Endothelial cell of umbilical vein (primary cell): ENCODE data around the gene STAT5A.
"Not testable (repeated sequence)": the region's sequence is repeated elsewhere in the genome, so short reads cannot be mapped to it uniquely, and the experiment has no call there.

Experiments used
- EZH2 ChIP-seq: IDR thresholded peaks from 2 replicates; pipeline ENCODE4 v1.6.1; 2012; ENCODE audit warnings: borderline replicate concordance, low read depth, mild to moderate bottlenecking, moderate library complexity, low read length, inconsistent platforms; ENCODE audit not compliant: severe bottlenecking
- FOS ChIP-seq: IDR thresholded peaks from 2 replicates; pipeline ENCODE4 v1.6.1; 2011; ENCODE audit warnings: mild to moderate bottlenecking, low read length, moderate library complexity, borderline replicate concordance; ENCODE audit not compliant: insufficient read depth
- GATA2 ChIP-seq: IDR thresholded peaks from 2 replicates; pipeline ENCODE4 v1.7.0; 2011; ENCODE audit warnings: low read depth, mild to moderate bottlenecking, moderate library complexity, mixed read lengths, low read length; ENCODE audit not compliant: insufficient read length, insufficient read depth
- TF ChIP-seq, protein P1 (sequence below), 2 donors: IDR thresholded peaks; 1 replicate in 1 of 2; 2 replicates in 1 of 2; pipeline ENCODE4 v1.5.1; 2011; ENCODE audit warnings: low read length in 2 of 2, mild to moderate bottlenecking in 2 of 2, moderate library complexity in 2 of 2, control low read depth in 1 of 2, inconsistent platforms in 1 of 2, low read depth in 1 of 2; ENCODE audit not compliant: insufficient read depth in 1 of 2; ENCODE audit errors: extremely low read depth in 1 of 2

DNA sequence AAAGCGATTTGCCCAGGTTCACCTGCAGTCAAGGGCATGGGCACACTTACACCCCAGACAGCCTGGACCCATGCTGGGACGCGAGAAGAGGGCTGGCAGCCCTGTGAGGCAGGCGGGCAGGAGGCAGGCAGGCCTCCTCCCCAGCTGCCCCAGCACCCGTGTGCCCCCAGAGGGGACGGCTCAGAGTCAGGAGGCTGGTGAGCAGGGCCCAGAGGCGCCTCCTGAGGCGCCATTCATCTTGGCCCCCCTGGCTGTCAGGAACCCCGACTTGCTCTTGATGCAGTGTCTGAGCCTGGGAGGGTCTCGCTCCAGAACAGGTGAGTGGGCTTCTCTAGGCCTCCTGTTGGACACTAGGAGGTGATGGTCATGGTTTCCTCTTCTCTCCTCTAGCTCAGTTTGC is 11.1 kb downstream of the STAT5A start:
- TF ChIP-seq, protein P1, sequence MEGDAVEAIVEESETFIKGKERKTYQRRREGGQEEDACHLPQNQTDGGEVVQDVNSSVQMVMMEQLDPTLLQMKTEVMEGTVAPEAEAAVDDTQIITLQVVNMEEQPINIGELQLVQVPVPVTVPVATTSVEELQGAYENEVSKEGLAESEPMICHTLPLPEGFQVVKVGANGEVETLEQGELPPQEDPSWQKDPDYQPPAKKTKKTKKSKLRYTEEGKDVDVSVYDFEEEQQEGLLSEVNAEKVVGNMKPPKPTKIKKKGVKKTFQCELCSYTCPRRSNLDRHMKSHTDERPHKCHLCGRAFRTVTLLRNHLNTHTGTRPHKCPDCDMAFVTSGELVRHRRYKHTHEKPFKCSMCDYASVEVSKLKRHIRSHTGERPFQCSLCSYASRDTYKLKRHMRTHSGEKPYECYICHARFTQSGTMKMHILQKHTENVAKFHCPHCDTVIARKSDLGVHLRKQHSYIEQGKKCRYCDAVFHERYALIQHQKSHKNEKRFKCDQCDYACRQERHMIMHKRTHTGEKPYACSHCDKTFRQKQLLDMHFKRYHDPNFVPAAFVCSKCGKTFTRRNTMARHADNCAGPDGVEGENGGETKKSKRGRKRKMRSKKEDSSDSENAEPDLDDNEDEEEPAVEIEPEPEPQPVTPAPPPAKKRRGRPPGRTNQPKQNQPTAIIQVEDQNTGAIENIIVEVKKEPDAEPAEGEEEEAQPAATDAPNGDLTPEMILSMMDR (IDR thresholded peaks at IDR 0.05; ENCODE audit: extremely low read depth in 1 of 2, insufficient read depth in 1 of 2, low read depth in 1 of 2, low read length in 2 of 2), result not testable (repeated sequence)
- not testable (repeated sequence) for TF ChIP-seq EZH2, FOS, GATA2
